HG02938 (cell line): ENCODE data around the gene IGSF21.
"Not testable (repeated sequence)": the region's sequence is repeated elsewhere in the genome, so short reads cannot be mapped to it uniquely, and the experiment has no call there.

ENCODE experiments used
- ATAC-seq: cut with Tn5 transposase; IDR thresholded peaks from one replicate; pipeline ENCODE4 v1.9.1; 2021; ENCODE audit warnings: mild to moderate bottlenecking, moderate library complexity; ENCODE audit not compliant: unreplicated experiment

The IGSF21 gene

DNA sequence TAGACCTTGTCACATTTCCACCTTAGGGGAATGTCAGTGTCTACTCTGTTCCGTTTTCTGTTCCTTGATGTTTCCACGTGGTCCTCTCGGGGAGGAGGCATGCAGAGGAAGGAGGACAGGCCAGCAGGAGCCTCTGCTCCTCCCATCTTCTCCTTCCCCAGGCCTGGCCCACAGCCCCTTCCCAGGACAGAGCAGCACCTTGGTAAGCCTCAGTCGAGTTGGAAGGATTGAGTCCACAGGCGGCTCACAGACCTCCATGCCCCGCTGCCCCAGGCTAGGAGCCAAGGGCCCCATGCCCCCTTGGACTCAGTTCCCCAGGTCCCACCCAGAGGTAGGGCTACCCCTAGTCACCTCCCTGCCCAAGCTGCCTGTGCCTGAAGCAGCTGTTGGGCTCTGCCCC lies 36.5 kb downstream of the IGSF21 start:
- no peak for ATAC-seq

DNA sequence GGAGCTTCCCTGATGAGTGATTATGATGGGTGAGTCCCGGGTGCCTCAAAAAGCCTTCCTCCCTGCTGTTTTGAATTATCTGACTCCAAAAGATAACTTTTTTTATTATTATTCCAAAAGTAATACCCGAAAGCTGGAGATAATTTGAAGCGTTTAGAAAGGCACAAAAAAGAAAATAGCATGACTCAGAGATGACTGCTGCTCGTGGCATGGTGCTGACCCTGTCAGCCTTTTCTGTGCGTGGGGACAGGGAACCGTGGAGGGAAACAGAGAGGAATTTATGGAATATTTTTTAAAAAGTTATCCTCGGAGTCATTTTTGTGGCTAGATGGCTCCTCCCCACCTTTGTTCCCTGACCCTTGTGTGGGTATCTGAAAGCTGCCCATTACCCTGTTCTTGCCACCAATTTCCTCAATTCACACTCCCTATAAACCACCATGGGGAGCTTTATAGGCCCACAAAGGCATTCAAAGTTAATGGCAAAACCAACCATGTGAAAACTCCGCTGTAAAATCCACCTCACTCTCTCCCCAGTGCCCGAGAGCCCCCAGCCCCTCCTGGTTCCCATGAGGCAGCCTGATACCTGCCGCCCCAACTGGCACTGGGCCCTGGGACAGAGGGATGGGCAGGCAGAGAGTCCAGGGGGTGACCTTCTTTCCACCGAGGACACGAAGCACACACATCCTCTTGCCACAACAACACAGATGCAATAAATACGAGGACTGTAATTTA lies 37.5 kb downstream of the IGSF21 start:
- ATAC-seq = no peak

DNA sequence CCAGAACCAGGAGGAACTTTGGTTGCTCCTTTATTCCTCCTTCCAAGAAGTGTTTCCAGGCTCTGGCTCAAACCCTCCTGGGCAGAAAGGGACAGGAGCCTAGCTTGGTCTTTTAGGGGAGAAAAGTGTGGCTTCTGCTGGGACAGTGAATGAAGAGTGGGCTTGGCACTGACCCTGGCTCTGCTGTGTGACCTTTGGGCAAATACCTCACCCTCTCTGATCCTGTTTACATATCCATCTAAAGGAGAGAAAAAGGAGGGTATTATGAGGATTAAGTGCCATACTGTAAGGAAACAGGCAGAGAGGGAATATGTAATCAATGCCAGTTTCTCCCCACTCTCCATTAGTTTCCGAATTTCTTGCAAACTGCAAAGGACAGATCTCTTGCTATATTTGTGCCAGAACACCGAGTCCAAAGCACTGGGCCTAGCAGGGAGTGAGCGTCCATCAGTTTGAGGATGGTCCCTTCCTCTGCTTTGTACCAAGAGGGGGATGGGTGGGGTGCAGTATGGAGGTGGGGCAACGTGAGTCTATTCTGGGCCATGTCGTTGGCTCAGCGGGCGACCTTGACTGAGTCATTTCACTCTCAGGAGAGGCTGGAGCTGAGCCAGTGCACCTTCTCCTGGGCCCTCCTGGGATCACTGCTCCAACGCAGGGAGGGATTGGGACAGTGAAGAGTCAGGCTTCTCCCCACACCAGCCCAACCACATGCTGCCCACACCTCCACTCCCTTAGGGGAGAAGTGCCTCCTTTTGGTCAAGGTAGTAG lies 38.4 kb downstream of the IGSF21 start:
- no peak for ATAC-seq

DNA sequence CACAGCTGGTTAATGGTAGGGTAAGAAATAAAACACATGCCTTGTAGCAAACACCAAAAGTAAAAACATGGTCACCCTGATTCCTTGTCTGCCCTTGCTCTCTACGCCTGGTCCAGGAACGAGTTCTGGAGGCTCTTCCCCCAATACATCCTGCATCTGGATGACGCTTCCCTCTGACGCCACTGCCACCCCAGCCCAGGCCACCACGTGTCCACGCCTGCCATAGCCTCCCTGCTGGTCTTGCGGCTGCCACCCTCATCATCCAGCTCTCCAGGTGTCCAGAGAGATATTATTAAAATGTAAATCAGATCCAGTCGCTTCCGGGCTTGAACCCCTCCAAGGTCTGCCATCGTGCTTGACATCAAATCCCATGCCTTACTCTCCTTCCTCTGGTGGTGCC lies 39.3 kb downstream of the IGSF21 start:
- ATAC-seq = no peak

DNA sequence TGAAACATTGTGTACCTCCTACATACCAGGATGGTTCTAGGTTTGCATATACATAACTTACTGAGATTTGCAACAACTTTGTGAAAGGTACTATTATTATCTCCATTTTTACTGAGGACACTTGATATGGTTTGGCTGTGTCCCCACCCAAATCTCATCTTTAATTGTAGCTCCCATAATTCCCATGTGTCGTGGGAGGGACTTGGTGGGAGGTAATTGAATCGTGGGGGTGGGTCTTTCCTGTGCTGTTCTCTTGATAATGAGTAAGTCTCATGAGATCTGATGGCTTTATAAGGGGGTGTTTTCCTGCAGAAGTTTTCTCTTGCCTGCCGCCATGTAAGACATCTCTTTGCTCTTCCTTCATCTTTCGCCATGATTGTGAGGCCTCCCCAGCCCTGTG lies 40.1 kb downstream of the IGSF21 start:
- no peak for ATAC-seq

DNA sequence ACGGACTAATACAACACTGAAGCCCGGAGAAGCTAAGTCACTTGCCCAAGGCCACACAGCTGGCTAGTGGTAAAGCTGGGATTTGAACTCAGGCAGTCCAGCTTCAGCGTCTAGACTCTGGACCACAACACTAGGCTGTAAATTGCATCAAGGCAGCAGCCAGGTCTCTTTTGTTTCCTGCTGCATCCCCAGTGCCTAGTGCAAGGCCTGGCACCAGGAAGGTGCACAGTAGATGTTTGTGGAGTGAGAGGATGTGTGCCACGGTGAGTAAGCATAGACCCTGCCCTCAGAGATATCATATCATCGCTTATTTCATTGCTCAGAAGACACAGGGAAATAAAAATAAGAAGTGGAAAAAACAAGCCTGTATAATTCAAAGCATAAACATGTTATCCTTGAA lies 40.9 kb downstream of the IGSF21 start:
- no peak for ATAC-seq

DNA sequence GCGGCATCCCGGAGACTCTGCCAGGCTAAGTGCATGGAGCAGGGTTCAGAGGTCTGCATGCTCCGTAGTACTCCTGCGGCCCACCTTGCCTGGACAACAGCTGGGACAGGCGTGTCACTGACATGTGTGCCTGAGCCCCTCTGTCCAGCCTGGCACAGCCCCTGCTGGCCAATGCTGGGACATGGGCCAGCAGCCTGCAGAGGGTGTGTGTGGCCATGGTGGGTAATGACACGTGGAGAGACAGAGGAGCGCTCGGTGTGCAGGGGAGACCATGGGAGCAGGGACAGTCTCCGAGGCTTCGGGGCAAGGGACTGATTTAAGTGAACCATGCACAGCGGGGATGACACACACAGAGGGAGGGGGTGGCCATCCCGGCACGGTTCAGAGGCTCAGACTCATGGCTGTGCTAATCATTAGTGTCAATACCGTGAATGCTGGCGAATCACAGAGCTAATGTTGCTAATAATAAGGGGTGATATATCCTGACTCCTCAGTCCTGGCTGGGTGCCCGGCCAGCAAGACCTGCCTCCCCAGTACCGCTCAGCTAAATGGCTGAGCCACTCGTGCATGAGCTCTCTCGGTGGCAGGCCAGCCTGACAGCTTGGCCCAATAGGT lies 41.5 kb downstream of the IGSF21 start:
- ATAC-seq = no peak

DNA sequence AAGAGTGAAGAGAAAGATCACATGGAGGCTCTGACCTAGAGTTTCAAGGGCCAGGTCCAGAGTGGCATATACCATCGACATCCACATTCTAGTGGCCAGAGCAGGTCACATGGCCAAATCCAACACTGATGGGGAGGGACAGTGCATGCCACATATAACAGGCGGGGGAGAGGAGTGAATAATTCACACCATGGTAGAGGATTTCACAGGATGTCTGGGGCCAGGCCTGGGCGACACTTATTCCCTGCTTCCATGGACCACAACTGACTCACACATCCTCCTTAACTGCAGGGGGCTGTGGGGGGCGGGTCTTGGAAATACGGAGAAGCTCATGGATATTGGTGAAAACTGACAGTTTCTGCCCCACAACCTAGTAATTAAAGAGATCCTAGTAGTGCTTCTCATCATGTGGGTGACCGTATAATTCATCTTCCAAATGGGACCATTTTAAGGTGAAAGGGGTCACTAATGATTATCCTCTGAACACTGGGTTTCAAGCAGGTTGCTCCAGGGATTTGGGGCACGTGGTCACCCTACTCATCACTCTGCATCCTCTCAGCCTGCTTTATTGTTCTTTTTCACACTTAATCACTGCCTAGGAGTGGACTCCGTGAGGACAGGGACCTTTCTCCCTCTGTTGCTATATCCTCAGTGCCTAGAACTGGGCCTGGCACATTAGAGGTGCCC lies 44.0 kb downstream of the IGSF21 start:
- no peak for ATAC-seq

DNA sequence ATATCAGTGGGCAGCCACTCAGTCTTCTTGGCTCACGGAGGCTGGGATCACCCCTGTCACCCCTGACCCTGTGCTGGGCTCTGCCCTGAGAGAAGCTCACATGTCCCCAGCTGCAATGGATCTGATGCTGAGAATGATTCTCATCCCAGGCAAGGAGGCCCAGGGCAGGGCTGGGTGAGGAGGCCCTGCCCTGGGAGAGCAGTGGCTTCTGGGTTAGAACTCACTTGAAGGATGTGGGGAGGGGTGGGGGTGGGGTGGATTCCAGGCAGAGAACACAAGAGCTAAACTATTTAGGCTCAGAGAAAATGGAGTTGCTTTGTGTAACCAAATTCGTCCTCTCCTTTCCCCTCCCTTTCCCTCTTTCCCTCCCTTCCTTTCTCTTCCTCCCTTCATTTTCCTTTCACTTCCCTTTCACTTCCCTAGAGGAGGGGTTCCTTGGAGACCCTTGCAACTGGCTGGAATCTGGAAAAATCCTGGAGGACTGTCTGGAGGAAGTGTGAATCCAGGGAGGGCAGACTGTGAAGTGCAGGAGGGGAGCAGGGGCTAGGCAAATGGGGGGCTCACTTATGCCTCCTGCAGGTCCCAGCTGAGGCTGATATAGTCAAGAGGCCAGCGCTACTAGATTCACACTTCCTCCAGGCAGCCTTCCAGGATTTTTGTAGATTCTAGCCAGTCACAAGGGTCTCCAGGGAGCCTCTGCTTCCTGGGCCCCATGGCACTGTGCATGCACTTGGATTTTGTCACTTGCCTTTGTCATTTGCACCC lies 47.0 kb downstream of the IGSF21 start:
- ATAC-seq = no peak

DNA sequence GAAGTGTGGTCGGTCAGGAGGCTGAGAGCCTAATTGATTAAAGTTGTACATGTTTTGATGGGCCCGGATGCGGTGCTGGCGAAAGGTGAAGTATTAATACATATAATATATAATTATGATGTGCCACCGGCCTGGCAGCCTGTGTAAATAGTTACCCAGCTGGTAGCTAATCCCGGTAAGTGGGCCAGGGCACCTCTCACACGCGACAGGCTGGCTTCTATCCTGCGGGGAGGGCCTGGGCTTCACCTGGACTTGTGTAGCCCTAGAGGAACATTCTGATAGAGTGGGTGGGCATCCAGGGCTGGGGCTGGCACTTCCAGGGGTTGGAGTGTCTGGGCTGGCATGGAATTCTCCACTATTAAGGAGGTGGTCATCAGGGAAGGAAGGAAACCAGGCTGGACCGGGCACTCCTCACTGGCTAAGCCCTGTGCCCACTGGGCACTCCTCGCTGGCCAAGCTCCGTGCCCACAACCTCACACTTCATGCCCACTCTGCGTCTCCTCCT lies 48.3 kb downstream of the IGSF21 start:
- no peak for ATAC-seq

DNA sequence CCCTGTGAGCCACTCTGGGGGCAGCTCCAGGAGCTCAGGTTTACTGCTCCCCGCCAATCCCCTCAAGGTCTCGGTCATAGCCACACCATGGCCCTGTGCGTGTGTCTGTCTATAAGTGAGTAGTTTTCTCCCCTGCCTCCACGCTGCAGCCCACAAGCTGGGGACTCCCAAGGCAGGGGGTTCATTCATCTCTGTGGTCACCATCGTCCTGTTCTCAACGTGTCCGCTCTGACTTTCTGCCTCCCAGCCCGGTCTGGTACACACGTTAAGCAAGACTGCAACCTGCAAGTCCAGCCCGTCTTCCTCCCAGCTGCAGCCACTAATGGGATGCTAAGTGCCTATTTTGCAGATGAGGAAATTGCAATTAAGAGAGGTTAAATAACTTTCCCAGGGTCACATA lies 49.8 kb downstream of the IGSF21 start:
- ATAC-seq = no peak

DNA sequence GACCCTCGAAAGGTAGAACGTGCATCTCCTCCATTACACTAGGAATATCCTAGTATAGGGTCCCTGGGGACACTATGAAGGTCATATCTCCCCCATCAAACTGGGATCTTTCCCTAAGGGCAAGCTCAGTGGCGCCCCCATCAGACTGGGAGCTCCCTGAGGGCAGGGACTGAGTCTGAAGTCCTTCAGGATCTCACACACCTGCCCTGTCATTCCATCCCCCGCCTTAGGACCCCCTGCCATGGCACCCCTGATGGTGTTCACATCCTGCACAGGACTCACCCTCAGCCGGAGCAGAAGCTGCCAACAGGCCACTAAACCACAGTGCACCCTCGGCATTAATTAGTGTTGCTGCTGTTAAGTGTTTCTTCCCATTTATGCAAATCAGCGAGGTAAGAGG lies 50.4 kb downstream of the IGSF21 start:
- no peak for ATAC-seq

DNA sequence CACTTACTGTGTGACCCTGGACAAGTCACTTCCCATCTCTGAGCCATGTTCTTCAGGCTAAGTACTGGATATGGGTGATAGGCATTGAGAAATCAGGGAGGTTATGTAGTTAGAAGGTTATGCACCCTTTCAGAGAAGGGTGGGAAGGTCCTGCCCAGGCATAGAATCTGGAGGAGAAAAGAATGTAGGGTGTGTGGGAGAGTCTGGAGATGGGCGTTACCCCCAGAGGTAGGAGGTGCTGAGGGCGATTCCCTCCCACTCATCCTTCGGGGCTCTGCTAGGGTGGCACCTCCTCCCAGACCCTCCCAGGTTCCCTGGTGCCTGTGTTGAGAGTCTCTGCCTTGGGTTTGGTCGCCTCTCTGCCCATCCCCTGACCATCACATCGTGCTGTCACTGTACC lies 51.1 kb downstream of the IGSF21 start:
- no peak for ATAC-seq

DNA sequence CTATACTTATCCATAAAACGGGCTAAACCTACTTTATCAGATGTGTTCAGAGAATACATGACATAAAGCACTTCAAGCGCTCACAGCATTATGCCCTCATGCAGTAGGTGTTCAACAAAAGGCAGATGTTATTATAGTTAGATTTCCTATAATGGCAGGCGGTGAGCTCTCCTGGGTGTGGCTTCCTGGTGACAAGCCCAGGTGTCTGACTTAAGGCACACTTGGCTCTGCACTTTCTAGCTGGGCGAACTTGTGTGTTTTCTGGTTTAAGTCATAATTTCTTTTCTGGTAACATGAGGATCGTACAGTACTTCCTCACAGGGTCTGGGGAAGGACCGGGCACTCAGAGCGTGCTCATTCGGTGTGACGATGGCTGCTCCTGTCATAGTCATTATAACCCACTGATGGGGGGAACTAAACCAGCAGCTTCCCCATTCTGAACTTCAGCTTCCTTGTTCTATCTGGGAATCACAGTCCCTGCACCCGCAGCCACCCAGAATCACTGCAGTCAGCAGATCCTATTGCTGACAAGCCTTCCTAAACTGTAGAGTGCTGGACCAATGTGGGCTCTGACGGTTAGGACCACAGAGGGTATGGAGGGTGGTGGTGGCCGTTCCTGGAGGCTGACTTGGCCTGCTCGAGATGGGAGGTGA lies 52.8 kb downstream of the IGSF21 start:
- no peak for ATAC-seq

DNA sequence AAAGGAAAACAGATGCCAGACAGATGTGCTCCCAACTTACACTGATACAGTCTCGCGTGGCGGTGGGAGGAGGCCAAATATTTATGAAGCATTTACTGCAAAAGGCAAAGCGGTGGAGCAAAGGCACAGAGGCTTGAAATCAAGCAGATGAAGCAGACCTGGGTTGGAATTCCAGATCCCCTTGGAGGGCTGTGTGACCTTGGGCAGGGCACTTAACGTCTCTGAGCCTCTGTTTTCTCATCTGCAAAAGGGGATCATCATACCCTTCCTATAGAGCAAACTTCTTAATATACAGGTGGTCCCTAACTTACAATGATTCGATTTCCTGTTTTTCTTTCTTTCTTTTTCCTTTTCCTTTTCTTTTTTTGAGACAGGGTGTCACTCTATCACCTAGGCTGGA lies 54.1 kb downstream of the IGSF21 start:
- no peak for ATAC-seq

DNA sequence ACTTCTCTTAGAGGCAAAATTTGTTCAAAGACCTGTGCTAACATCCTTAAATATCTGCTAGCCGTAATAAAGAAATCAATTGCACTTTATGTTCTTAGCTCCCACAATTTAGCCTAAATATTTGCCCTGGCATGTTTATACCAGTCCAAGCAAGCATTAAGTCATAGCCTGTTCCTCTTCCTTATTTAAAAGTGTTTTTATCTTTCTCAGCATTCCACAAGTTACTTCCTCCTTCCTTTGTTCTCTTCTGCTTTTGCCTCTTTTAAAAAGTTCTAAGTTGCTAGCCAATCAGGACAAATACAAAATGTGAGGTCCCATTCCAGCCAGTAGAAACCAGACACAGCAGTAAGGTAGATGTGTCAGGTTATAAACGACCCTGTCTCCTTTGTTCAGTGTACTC lies 58.0 kb downstream of the IGSF21 start:
- not testable (repeated sequence) for ATAC-seq

DNA sequence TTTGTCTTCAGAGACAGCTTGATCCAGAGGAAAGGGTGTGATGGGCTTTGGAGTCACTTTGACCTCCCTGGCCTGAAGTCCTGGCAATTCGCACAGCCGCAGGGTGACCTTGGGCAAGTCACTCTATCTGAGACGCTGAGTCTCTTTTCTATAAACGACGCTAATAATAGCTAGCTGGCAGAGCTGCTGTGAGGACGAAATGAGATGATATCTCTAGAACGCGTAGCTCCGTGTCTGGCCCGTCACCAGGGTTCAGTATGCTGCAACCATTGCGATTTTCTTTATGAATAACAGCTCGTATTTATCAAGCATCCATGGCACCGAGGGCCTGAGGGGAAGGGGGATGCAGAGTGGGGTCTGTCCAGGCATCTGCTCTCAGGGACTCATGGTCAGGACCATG lies 58.7 kb downstream of the IGSF21 start:
- ATAC-seq = no peak

DNA sequence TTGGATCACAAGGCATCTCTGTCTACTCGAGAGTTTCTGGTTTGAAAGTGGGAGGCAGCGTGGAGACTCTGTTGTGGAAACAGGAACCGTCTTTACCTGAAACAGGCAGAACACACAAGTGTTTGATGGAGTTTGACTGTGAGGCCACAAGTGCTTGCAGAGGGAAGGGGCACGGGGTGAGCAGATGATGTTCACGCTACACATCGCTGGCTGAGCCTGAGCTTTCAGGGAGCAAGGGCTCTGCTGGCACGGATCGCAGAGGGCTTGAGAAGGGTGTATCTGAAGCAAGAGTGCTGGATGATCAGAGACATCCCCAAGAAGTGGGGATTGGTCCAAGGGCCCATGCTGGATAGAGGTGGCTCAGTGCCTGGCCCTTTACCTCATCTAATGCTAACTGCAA lies 59.3 kb downstream of the IGSF21 start:
- no peak for ATAC-seq

DNA sequence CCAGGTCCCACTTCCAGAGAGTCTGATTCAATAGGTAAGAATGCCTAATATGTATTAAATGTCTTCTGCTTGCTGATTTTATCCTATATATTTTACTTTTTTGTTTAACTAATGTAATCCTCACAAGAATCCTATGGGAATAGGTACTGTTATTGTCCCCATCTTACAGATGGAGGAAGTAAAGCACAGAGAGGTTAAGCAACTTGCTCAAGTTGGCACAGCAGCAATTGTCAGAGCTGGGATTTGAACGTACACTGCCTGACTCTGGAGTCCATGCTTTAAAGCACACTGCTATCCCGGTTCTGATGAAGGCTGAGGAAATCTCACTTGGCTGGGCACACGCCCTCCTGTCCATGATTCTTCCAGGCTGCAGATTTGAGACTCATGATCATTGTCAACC lies 62.8 kb downstream of the IGSF21 start:
- no peak for ATAC-seq

DNA sequence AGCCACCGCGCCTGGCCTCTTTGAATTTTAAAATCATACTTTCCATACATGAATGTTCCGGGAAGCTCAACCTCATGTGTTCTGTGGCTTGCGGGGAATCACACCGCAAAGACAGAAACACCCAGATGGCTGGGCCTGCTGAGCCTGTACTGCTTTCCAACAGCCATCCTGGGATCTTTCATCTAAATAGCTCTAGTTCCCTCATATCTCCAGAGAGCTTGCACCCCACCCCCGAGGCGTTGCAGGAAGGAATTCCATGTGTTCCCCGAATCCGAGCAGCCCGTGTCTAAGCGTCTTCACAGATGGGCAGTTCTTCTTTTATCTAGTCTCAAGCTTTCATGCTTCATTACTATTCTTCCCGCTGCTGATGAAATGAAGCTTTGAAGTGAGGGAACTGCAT lies 66.4 kb downstream of the IGSF21 start:
- ATAC-seq = no peak
